ENCODE results near the gene LRRTM2.

LRRTM2 gene

GRCh38 chr5:138875946-138876345 lies 811 bp upstream of the LRRTM2 start:
- Histone ChIP-seq H3K4me3 (ENCODE audit: low read depth, low read length, poor library complexity, severe bottlenecking) (no peak overlapping the region), H3K27ac (ENCODE audit: low read depth, low read length, poor library complexity, severe bottlenecking) (no peak overlapping the region), H3K4me2 (ENCODE audit: low read length) (no peak overlapping the region), H3K9me2 (ENCODE audit: low read depth, low read length) (no peaks in the 10 kb centered on the region), H4K20me1 (ENCODE audit: insufficient read depth, low read length) (no peaks in the 10 kb centered on the region), H3K4me1 (ENCODE audit: insufficient read depth, low read length, severe bottlenecking) (no peaks in the 10 kb centered on the region), H3K27me3 (ENCODE audit: insufficient read depth, low read length) (no peaks in the 10 kb centered on the region), H3K9ac (ENCODE audit: low read length) (no peak overlapping the region), H2AFZ (ENCODE audit: low read length) (no peak overlapping the region), H3K79me2 (ENCODE audit: insufficient read depth, low read length) (no peaks in the 10 kb centered on the region), H3F3A (ENCODE audit: insufficient read depth, low read length) (no peaks in the 10 kb centered on the region), H3K9me3 (ENCODE audit: low read length) (no peaks in the 10 kb centered on the region), H3K36me3 (ENCODE audit: insufficient read depth, low read length) (no peaks in the 10 kb centered on the region)
- TF ChIP-seq EZH2 (IDR thresholded peaks at IDR 0.05; ENCODE audit: borderline replicate concordance, low read length) (no peak), CTCF (IDR thresholded peaks at IDR 0.05; ENCODE audit: low read length) (no peak)

GRCh38 chr5:138875552-138875875 lies 379 bp upstream of the LRRTM2 start:
- Histone ChIP-seq H3K9ac (ENCODE audit: low read length) (no peak overlapping the region), H3K27ac (ENCODE audit: low read depth, low read length, poor library complexity, severe bottlenecking) (no peak overlapping the region), H3K9me2 (ENCODE audit: low read depth, low read length) (no peaks in the 10 kb centered on the region), H3K4me3 (ENCODE audit: low read depth, low read length, poor library complexity, severe bottlenecking) (no peak overlapping the region), H3K79me2 (ENCODE audit: insufficient read depth, low read length) (no peaks in the 10 kb centered on the region), H3K36me3 (ENCODE audit: insufficient read depth, low read length) (no peaks in the 10 kb centered on the region), H2AFZ (ENCODE audit: low read length) (no peak overlapping the region), H4K20me1 (ENCODE audit: insufficient read depth, low read length) (no peaks in the 10 kb centered on the region), H3K4me1 (ENCODE audit: insufficient read depth, low read length, severe bottlenecking) (no peaks in the 10 kb centered on the region), H3F3A (ENCODE audit: insufficient read depth, low read length) (no peaks in the 10 kb centered on the region), H3K27me3 (ENCODE audit: insufficient read depth, low read length) (no peaks in the 10 kb centered on the region), H3K9me3 (ENCODE audit: low read length) (no peaks in the 10 kb centered on the region), H3K4me2 (ENCODE audit: low read length) (no peak overlapping the region)
- TF ChIP-seq EZH2 (IDR thresholded peaks at IDR 0.05; ENCODE audit: borderline replicate concordance, low read length) (no peak), CTCF (IDR thresholded peaks at IDR 0.05; ENCODE audit: low read length) (no peak)

GRCh38 chr5:138874241-138874640 lies 894 bp downstream of the LRRTM2 start:
- Histone ChIP-seq H3K9me3 (ENCODE audit: low read length) (no peaks in the 10 kb centered on the region), H3K4me3 (ENCODE audit: low read depth, low read length, poor library complexity, severe bottlenecking) (no peak overlapping the region), H3K36me3 (ENCODE audit: insufficient read depth, low read length) (no peaks in the 10 kb centered on the region), H2AFZ (ENCODE audit: low read length) (no peak overlapping the region), H3K4me2 (ENCODE audit: low read length) (no peak overlapping the region), H3K9me2 (ENCODE audit: low read depth, low read length) (no peaks in the 10 kb centered on the region), H3K9ac (ENCODE audit: low read length) (no peak overlapping the region), H3K27me3 (ENCODE audit: insufficient read depth, low read length) (no peaks in the 10 kb centered on the region), H3K27ac (ENCODE audit: low read depth, low read length, poor library complexity, severe bottlenecking) (no peak overlapping the region), H3K4me1 (ENCODE audit: insufficient read depth, low read length, severe bottlenecking) (no peaks in the 10 kb centered on the region), H3K79me2 (ENCODE audit: insufficient read depth, low read length) (no peaks in the 10 kb centered on the region), H4K20me1 (ENCODE audit: insufficient read depth, low read length) (no peaks in the 10 kb centered on the region), H3F3A (ENCODE audit: insufficient read depth, low read length) (no peaks in the 10 kb centered on the region)
- no peak for TF ChIP-seq EZH2 (IDR thresholded peaks at IDR 0.05; ENCODE audit: borderline replicate concordance, low read length)
- TF ChIP-seq CTCF (IDR thresholded peaks at IDR 0.05; ENCODE audit: low read length) = no peak
